GM19043 (cell line): ENCODE results near the gene KDM3A.

Experiments
- ATAC-seq: cut with Tn5 transposase; IDR thresholded peaks from one replicate; pipeline ENCODE4 v1.9.1; 2021; ENCODE audit warnings: low read depth; ENCODE audit not compliant: unreplicated experiment

The KDM3A gene

DNA sequence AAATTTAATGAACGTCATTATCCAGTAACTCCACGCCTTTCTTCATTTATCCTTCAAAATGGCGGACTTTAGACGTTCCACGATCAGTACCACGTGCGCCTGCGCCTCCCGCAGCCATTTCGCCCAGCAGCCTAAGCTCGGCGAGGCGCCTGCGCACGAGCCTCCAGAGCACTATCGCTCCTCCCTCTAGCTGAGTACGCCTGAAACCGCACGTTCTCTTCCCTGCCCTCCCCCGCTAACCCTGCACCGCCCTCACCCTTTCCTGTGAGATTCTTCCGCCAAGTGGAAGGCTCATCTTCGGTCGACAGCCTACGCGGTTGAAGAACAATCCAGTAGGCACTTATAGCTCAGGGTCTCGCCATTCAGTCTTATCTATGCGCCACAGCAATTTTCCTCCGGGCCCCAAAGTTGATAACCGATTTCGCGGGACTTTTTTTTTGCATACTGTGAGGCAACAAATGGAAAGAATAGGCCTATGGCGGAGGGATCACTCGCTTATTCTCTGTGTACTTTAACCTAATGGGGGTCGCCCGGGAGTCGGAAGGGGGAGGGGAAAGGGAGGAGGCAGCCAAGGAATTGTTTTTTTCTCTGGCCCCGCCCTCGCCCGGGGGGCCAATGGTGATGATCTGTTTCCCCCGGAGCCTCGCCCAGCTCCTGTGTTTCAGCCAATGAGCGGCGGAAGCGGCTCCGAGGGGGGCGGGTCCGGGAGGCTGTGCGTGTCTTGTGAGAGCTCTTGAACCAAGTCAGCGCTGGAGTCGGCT, at the start of gene KDM3A:
Gene KDM3A, plus strand, starts transcription at position 741 of the 761 bp plus-strand sequence. CDS start 677 bp downstream, outside the sequence.
- ATAC-seq: peak; percentile 76

GRCh38 chr2:86392873-86393518, 48.2 kb upstream of the KDM3A start:
- no peak for ATAC-seq

GRCh38 chr2:86393521-86394491, 47.4 kb upstream of the KDM3A start:
- ATAC-seq: no peak

GRCh38 chr2:86396291-86396785, 44.8 kb upstream of the KDM3A start:
- no peak for ATAC-seq

DNA sequence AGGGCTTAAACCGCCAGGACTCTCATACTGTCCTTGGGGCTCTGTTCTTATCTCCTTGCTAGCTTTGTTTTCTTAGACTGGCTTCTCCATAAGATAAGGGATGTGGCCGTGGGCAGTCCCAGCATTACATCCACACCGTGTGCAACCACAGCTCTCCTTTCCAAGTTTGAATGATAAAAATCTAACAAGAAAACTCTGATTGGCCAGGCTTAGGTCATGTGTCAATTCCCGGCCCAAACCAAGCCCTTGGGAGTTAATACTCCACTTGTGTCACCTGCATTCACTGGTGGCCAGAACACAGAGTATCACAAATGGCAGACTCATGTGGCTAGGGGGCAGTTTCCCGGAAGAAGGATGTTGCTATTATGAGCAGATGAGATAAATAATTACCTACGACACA, 43.2 kb upstream of the KDM3A start:
- no peak for ATAC-seq

DNA sequence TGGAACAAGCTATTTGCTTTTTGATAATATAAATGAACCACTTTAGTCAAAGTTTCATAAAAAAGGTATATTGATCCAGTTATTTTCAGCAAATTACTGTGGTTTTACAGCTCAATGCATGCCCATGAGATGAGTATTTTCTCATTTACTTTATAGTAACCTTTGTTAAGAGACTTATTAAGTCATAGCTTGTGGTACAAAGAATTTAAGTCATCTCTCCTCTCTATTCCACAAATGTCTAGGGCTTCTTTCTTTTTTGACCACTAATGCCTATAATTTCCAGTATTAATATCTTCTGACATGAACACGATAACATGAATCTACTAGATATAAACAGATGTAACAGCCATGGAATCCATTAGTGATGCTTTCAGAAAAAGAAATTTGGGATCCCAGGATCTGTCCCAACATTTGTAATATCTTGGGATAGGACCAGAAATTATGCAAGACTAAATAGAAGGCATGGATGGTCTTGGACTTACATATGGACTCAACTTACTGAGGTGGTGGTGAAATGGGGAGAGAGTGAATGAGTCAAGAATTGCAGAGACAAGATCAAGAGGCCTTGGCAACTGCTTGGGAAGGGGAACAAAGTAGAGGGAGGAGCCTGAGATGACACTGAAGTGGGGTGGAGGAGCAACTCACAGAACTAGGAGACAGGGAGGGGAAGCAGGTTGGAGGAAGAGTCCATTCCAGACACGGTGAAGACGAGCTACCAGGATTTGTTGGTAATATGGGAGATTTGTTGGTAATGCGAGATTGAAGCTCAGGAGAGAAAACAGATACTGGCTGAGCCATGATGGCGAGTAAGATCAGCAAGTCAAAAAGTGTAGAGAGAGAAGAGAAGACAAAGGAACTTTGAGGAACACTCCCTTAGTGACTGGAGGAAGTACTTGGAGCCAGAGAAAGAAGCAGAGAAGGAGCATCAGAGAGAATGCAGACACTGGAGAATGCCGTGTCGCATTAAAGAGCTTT, 42.4 kb upstream of the KDM3A start:
- ATAC-seq: no peak

- no peak for ATAC-seq
Measured at GRCh38 chr2:86400321-86400720, 40.9 kb upstream of the KDM3A start.

- no peak for ATAC-seq
Measured at GRCh38 chr2:86410581-86410980, 30.6 kb upstream of the KDM3A start.

DNA sequence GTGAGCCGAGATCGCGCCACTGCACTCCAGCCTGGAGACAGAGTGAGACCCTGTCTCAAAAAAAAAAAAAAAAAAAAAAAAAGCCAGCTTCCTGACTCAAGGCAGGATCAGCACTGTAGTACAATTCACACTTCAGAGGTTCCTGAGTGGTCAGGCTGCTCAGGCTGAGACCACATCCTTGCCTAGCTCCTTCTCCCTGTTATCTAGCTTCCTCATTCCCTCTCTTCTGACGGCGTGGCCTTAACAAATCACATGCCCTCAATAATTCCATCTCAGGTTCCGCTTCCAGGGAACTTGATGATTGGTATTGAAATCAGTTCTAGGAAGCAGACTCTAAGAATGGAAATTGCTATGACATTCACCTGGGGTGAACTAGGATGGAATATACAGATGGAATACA, 29.8 kb upstream of the KDM3A start:
- no peak for ATAC-seq

GRCh38 chr2:86412007-86412406, 29.2 kb upstream of the KDM3A start:
- no peak for ATAC-seq

- ATAC-seq: no peak
Measured at GRCh38 chr2:86413296-86414094, 27.7 kb upstream of the KDM3A start.

GRCh38 chr2:86414996-86415395, 26.2 kb upstream of the KDM3A start:
- no peak for ATAC-seq

- ATAC-seq: no peak
Measured at GRCh38 chr2:86416146-86416545, 25.0 kb upstream of the KDM3A start.

DNA sequence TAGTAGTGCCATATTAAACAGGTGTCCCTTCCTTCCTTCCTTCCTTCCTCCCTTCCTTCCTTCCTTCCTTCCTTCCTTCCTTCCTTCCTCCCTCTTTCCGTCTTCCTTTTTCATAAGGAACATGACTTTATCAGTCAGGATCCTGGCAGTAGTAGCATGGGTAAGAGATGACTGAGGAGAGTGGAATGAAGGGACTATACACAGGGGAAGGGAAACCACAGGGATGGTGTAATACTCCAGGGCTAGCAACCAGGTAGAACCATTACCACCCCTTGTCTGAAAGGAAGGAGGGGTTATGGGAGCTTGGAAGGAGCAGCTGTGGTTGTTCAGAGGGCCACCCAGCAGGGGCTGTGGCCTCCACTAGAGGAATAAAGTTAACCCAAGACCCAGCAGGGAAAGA, 23.2 kb upstream of the KDM3A start:
- ATAC-seq: no peak

DNA sequence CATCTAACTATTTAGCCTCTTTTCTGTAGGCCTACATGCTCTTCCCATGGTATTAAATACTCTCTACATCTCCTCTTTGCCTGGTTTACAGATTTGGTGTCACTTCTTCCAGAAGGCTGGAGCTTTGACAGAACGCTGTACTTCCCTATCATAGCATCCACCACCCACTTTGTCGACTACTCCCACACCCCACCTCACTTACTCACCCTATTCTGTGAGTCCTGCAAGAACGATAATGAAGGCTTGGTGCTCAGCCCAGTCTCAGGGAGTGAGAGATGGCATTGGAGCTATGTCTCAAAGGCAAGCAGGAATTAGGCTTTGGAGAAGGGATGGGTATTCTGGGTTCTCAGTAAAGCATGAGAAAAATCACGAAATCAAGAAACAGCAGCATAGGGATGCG, 20.3 kb upstream of the KDM3A start:
- no peak for ATAC-seq

GRCh38 chr2:86426271-86426670, 14.9 kb upstream of the KDM3A start:
- ATAC-seq: no peak

DNA sequence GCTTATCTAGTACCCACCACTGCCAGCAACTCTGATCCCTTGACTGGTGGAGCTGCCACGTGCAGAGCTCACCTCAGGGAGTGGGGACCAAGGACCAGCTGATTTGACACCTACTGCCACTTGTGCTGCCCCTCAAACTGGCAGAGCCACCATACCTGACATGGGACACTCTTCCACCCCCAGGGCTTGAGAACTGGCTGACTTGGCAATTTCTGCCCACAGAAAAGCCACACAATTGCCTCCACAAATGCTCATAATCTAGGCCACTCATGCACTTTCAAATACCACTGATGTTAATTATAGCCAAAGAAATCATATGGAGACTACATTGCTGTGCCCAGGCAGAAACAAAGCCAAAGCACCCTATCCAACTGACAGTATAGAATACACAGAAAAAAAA, 11.8 kb upstream of the KDM3A start:
- no peak for ATAC-seq

DNA sequence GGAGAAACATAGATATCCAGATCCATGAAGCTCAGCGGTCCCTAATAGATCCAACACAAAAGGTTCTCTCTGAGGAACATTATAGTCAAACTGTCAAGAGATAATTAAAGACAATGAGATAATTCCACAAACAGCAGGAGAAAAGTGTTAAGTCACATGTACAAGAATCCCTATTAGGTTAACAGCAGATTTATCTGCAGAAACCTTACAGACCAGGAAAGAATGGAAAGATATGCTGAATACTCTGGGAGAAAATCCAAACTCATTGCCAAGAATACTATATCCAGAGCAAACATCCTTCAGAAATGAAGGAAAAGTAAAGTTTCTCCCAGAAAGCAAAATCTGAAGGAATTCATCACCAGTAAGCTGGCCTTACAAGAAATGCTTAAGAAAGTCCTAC, 10.8 kb upstream of the KDM3A start:
- no peak for ATAC-seq

GRCh38 chr2:86433137-86433536, 8.0 kb upstream of the KDM3A start:
- no peak for ATAC-seq
